ENCODE measurements around the gene DIDO1. TPM values are rescaled to one million over a fixed set of nuclear protein-coding genes. Genes with fewer than 3 reads are reported as not detected.

The DIDO1 gene
- total RNA-seq, 2 donors from 2014 or later = 50.0 TPM

DNA sequence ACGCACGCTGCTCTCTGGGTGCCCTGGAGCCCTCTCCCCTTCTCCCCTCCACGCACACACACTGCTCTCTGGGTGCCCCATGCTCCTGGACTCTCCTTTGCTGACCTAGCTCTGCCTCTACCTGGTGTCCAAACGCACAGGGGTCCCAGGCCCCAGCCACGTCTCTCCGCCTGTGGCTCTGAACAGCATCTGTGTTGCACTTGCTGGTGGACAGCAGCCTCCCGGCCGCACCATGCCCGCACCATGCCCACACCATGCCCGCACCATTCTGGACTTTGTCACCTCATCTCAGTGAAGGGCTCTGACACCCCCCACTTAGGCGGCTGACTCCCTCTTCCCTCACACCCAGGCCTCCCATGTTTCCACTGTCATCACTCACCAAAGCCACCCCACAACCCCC, 86.5 kb downstream of the DIDO1 start:
- Mint-ChIP-seq H3K27ac (no peak overlapping the region), H3K9me3 (no peaks in the 10 kb centered on the region), H3K4me1 (ENCODE audit: low read depth) (no peaks in the 10 kb centered on the region), H3K4me3 (no peak overlapping the region), H3K36me3 (ENCODE audit: insufficient read depth in 2 of 2) (no peaks in the 10 kb centered on the region), H3K27me3 (ENCODE audit: low read depth) (no peaks in the 10 kb centered on the region)
- ATAC-seq (replicated peaks in 1 of 2) (no peak), DNase-seq (no peak)

DNA sequence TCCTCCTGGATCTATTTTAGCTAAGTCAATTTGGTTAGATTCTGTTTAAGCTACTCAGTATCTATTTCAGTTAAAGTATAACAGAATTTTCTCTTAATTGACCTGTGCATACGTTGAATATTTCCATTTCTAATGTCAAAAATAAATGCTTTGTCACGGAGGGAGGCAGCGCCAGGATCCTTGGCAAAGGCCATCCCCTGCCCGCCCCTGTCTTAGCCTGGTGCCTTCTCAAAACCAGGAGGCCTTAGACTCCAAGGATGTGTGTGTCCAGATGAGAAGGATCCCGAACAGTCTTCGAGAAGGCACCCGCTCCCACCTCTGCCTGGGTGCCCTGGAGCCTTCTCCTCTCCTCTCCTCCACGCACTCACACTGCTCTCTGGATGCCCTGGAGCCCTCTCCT, 87.0 kb downstream of the DIDO1 start:
- H3K9me3 Mint-ChIP-seq = no peaks in the 10 kb centered on the region
- DNase-seq = no peak
- no peak overlapping the region for H3K4me3 Mint-ChIP-seq
- H3K27ac Mint-ChIP-seq = no peak overlapping the region
- no peaks in the 10 kb centered on the region for H3K27me3 Mint-ChIP-seq (ENCODE audit: low read depth)
- no peaks in the 10 kb centered on the region for H3K36me3 Mint-ChIP-seq (ENCODE audit: insufficient read depth in 2 of 2)
- no peaks in the 10 kb centered on the region for H3K4me1 Mint-ChIP-seq (ENCODE audit: low read depth)
- no peak for ATAC-seq (replicated peaks in 1 of 2)

DNA sequence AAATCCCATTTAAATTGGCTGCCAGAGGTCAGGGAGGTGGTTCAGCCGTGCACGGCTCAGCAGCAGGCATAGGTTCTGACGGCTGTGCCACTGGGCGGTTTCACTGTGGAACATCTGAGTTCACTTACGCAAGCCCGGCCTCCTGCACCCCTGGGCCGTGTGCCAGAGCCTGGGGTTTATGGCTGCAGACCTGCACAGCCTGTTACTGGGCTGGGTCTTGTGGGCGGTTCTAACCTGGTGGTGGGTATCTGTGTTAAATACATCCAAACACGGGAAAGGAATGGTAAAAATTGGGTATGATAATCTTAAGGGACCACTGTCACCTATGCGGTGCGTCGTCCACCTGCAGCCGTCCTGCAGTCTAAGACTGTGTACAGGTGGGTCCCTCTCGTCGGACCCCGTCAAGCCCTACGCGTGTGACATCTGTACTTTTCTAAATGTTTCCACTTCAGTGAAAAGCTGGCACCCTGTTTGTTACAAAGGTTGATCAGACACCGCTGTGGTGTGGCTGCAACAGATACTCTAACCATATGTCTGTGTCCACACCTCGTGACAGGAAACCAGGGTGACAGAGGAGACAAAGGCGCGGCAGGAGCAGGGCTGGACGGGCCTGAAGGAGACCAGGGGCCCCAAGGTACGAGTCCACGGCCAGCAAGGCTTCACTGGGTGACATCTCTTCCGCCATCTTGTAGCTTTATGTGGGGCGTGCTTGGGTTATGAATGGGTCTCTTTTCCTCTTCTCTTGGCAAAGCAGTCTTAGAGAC, 88.0 kb downstream of the DIDO1 start:
- ATAC-seq (replicated peaks in 1 of 2) = peak in 1 of 2 donors; percentile 33
- Mint-ChIP-seq H3K36me3 (ENCODE audit: insufficient read depth in 2 of 2) (no peaks in the 10 kb centered on the region), H3K9me3 (no peaks in the 10 kb centered on the region), H3K27ac (no peak overlapping the region), H3K4me3 (no peak overlapping the region), H3K4me1 (ENCODE audit: low read depth) (no peaks in the 10 kb centered on the region), H3K27me3 (ENCODE audit: low read depth) (no peaks in the 10 kb centered on the region)
- DNase-seq = no peak

DNA sequence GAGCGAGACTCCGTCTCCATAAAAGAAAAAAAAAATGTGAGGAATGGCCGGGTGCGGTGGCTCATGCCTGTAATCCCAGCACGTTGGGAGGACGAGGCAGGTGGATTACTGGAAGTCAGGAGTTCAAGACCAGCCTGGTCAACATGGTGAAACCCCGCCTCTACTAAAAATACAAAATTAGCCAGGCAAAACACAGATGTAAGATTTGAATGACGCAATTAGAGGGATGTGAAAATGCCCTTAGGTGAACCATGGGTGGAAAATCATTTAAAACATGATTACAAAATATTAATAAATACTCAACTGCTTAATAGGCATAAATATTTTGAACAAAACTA, 88.5 kb downstream of the DIDO1 start:
- DNase-seq (no peak), ATAC-seq (replicated peaks in 1 of 2) (no peak)
- H3K27ac Mint-ChIP-seq = no peak overlapping the region
- H3K27me3 Mint-ChIP-seq (ENCODE audit: low read depth) = no peaks in the 10 kb centered on the region
- no peaks in the 10 kb centered on the region for H3K9me3 Mint-ChIP-seq
- H3K36me3 Mint-ChIP-seq (ENCODE audit: insufficient read depth in 2 of 2) = no peaks in the 10 kb centered on the region
- H3K4me1 Mint-ChIP-seq (ENCODE audit: low read depth) = no peaks in the 10 kb centered on the region
- no peak overlapping the region for H3K4me3 Mint-ChIP-seq

DNA sequence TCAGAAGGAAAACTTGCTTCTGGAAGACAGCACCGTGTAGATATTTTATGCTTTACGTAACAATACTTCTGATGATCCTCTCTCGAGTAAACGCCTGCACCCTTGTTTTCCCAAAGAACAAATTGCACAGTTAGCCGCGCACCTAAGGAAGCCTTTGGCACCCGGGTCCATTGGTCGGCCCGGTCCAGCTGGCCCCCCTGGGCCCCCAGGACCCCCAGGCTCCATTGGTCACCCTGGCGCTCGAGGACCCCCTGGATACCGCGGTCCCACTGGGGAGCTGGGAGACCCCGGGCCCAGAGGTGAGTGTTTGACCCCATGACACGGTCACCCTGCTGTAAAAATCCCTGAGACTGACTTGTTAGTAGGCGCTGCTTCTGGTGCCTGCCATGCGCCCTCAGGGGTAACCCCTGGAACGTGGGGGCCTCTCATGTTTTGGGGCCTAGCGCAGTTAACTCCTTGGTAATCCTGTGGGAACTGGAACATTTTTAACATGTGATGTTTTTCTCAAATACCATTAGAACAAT, 89.3 kb downstream of the DIDO1 start:
- DNase-seq (no peak), ATAC-seq (replicated peaks in 1 of 2) (no peak)
- Mint-ChIP-seq H3K36me3 (ENCODE audit: insufficient read depth in 2 of 2) (no peaks in the 10 kb centered on the region), H3K27ac (no peak overlapping the region), H3K4me3 (no peak overlapping the region), H3K27me3 (ENCODE audit: low read depth) (no peaks in the 10 kb centered on the region), H3K4me1 (ENCODE audit: low read depth) (no peaks in the 10 kb centered on the region), H3K9me3 (no peaks in the 10 kb centered on the region)

DNA sequence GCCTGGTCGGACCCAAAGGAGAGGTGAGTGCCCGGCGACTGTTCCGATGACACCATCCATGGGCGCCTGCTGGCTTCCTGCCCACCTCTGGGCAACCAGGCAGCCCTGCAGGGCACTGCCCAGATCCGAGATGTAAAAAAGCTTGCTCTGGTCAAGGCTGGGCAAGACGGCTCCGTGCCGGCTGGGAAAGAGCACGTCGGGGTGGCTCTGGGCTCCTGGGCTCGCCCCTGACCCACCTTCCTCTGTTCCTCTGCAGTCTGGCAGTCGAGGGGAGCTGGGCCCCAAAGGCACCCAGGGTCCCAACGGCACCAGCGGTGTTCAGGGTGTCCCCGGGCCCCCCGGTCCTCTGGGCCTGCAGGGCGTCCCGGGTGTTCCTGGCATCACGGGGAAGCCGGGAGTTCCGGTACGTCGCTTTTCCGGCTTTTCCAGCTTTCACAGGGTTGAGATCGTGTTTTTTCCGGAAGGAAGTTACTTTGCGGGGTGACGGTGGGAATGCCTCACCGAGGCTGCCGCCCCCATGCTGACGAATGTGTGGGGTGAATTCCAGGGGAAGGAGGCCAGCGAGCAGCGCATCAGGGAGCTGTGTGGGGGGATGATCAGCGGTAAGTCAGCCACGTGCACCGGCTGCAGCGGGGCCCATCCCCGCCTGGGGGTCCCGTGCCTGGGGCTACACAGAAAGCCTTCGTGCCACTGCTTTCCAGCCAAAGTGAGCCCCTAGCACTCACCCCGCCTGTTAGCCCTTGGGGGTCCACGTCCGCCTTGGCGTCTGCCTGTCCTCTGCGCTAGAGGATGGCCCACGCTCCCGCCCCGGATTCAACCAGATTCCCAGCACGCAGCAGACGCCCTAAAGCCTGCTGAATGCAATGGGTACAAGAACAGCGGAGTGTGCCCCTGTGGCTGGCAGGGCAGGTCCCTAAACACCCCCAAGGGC, 90.1 kb downstream of the DIDO1 start:
- no peaks in the 10 kb centered on the region for H3K27me3 Mint-ChIP-seq (ENCODE audit: low read depth)
- no peak overlapping the region for H3K27ac Mint-ChIP-seq
- no peaks in the 10 kb centered on the region for H3K9me3 Mint-ChIP-seq
- H3K4me1 Mint-ChIP-seq (ENCODE audit: low read depth) = no peaks in the 10 kb centered on the region
- no peak for DNase-seq
- H3K4me3 Mint-ChIP-seq = no peak overlapping the region
- H3K36me3 Mint-ChIP-seq (ENCODE audit: insufficient read depth in 2 of 2) = no peaks in the 10 kb centered on the region
- ATAC-seq (replicated peaks in 1 of 2) = no peak

DNA sequence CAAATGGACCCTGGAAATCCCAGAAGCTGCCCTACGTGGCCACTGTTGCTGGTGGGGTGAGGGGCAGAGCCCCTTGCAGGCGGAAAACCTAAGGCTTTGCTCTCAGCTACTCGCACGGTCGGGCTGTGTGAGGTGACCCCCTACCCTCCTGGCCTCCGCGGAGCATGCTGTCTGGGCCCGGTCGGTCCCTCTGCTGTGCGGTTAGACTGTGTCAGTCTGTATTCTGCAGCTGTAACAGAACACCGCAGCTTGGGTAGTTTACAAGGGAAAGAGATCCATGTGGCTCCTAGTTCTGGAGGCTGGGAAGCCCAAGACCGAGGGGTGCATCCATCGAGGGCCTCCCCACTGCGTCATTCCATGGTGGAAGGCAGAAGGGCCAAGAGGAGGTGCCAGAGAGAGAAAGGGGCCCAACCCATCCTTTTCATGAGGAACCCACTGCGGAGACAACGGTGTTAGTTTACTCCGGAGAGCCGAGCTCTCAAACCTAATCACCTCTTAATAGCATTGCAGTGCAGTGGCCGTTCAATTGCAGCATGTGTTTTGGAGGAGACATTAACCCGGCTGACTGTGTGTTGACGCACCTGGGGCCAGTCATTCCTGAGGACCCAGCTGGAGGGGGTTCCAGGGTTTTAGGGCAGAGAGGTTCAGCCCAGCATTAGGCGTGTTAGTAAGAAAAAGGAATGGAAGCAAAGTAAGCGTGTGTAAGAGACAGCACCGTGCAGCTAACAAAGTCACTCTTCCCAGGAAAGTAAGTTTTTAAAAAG, 91.2 kb downstream of the DIDO1 start:
- no peak overlapping the region for H3K4me3 Mint-ChIP-seq
- H3K27ac Mint-ChIP-seq = no peak overlapping the region
- H3K9me3 Mint-ChIP-seq = no peaks in the 10 kb centered on the region
- DNase-seq (no peak), ATAC-seq (replicated peaks in 1 of 2) (no peak)
- no peaks in the 10 kb centered on the region for H3K27me3 Mint-ChIP-seq (ENCODE audit: low read depth)
- no peaks in the 10 kb centered on the region for H3K4me1 Mint-ChIP-seq (ENCODE audit: low read depth)
- no peaks in the 10 kb centered on the region for H3K36me3 Mint-ChIP-seq (ENCODE audit: insufficient read depth in 2 of 2)

DNA sequence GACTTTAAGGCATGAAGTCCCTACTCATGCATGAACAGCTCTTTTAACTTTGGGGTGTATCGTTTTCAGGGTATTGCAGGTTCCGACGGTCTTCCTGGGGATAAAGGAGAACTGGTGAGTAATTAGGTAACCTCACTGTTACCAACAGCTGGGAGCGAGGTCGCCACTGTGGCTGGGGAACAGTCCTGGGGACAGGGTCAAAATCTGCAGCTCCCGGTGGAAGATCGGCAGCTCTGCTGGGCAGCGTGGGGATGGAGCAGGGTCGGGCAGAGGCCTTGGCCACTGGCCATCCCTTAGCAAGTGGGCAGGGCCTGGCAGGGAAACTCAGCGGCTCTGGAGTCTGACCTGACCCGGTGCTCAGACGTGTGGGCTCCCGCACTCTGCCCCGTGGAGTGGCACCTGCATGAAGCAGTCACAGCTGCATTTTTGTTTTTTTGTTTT, 93.3 kb downstream of the DIDO1 start:
- Mint-ChIP-seq H3K4me1 (ENCODE audit: low read depth) (no peaks in the 10 kb centered on the region), H3K36me3 (ENCODE audit: insufficient read depth in 2 of 2) (no peaks in the 10 kb centered on the region), H3K4me3 (peak overlapping the region in 1 of 2 donors; percentile 29), H3K27ac (no peak overlapping the region), H3K9me3 (no peaks in the 10 kb centered on the region), H3K27me3 (ENCODE audit: low read depth) (no peaks in the 10 kb centered on the region)
- ATAC-seq (replicated peaks in 1 of 2) (no peak), DNase-seq (no peak)

DNA sequence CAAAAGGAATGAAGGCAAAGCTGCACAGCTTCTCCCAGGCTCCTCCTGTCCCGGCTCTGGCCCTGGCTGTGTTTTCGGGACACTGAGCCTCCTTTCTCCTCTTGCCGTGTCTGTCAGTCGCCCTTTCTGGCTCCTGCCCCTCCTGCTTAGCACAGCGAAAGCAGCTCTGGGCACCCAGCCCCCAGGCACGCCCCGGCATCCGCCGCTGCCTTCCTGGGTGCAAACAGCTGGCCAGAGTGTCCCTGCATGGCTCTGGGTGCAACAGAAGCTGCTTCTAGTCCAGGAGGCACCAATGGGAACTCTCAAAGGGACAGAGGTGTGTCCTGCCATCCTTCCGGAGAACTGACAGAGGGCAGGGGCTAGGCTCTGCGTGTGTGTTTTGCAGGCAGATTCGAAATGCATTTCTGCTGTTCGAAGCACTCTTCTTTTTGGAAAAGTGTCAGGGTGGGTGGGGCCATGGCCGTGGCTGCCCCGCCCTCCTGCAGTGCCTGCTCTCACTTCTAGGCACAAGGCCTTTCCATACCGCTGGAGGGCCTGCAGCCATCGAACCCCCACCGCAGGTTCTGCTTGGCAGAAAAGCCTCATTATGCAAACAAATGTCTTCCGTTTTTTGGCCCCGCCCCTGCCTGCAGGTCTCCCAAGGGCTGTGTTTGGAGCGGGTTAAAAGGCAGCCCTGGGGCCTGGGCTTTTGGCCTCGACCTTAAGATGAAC, 93.9 kb downstream of the DIDO1 start:
- H3K27ac Mint-ChIP-seq = no peak overlapping the region
- H3K4me1 Mint-ChIP-seq (ENCODE audit: low read depth) = no peaks in the 10 kb centered on the region
- DNase-seq (no peak), ATAC-seq (replicated peaks in 1 of 2) (peak in 1 of 2 donors; percentile 37)
- H3K9me3 Mint-ChIP-seq = no peaks in the 10 kb centered on the region
- H3K36me3 Mint-ChIP-seq (ENCODE audit: insufficient read depth in 2 of 2) = no peaks in the 10 kb centered on the region
- H3K4me3 Mint-ChIP-seq = peak overlapping the region in 1 of 2 donors; percentile 29
- H3K27me3 Mint-ChIP-seq (ENCODE audit: low read depth) = no peaks in the 10 kb centered on the region

DNA sequence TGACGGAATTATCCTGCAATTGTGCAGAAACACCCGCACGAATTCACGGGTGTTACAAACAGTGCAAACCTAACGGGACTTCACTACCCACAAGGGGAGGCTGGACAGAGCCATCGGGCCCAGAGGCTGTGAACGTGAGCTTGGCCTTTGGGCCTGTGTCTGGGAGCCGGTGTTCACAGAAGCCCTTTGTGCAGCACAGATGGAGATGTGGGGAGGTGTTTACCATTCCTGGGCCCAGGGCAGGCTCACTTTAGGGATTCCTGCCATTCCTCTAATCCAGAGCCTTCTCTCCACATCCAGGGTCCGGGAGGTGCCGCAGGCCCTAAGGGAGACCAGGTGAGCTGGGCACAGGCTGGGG, 94.5 kb downstream of the DIDO1 start:
- no peak overlapping the region for H3K4me3 Mint-ChIP-seq
- no peaks in the 10 kb centered on the region for H3K4me1 Mint-ChIP-seq (ENCODE audit: low read depth)
- H3K36me3 Mint-ChIP-seq (ENCODE audit: insufficient read depth in 2 of 2) = no peaks in the 10 kb centered on the region
- H3K27me3 Mint-ChIP-seq (ENCODE audit: low read depth) = no peaks in the 10 kb centered on the region
- H3K27ac Mint-ChIP-seq = no peak overlapping the region
- ATAC-seq (replicated peaks in 1 of 2) (no peak), DNase-seq (no peak)
- no peaks in the 10 kb centered on the region for H3K9me3 Mint-ChIP-seq

DNA sequence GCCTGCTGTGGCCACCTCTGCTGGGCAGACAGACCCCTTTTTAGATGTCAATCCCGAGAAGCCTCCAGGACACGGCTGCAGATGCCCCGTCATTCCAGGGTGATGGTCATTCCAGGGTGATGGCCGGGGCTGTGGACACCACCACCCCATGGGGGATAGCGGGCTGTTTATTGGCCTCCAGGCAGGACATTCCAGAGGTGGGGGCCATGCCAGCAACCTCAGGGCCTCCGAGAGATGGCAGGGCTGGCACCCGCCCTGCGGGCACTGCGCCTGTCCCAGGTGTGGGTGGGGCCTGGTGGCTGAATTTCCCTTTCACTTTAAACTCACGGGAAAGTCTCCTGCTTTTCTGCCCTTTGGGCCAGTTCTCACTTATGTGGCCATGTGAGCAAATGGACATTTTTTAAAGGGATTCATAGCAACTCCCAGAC, 94.9 kb downstream of the DIDO1 start:
- Mint-ChIP-seq H3K27ac (no peak overlapping the region), H3K4me1 (ENCODE audit: low read depth) (no peaks in the 10 kb centered on the region), H3K27me3 (ENCODE audit: low read depth) (no peaks in the 10 kb centered on the region), H3K9me3 (no peaks in the 10 kb centered on the region), H3K4me3 (no peak overlapping the region), H3K36me3 (ENCODE audit: insufficient read depth in 2 of 2) (no peaks in the 10 kb centered on the region)
- DNase-seq (no peak), ATAC-seq (replicated peaks in 1 of 2) (no peak)

DNA sequence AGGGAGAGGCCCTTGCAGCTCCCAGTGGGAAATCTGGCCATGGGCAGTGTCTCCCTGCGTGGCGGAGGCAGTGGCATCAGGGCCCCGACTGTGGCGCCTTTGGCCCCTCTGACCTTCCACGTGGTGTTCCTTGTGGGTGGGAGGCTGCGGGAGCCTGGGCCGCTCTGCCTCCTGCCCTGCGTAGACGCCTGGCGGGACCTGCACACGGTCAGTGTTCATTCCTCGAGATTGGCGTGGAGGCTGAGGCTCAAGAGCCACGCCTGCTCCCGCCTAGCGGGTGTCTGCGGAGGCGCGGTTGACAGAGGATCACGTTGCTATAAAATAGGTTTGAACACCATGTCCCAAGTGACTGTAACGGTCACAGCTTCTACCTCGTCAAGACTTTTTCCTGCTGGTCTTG, 95.5 kb downstream of the DIDO1 start:
- no peak for ATAC-seq (replicated peaks in 1 of 2)
- H3K27me3 Mint-ChIP-seq (ENCODE audit: low read depth) = no peaks in the 10 kb centered on the region
- no peak for DNase-seq
- no peak overlapping the region for H3K27ac Mint-ChIP-seq
- no peaks in the 10 kb centered on the region for H3K36me3 Mint-ChIP-seq (ENCODE audit: insufficient read depth in 2 of 2)
- H3K9me3 Mint-ChIP-seq = no peaks in the 10 kb centered on the region
- H3K4me1 Mint-ChIP-seq (ENCODE audit: low read depth) = no peaks in the 10 kb centered on the region
- H3K4me3 Mint-ChIP-seq = no peak overlapping the region
